Measurements from ENCODE around the gene EPHB1.

- TF ChIP-seq EZH2 (IDR thresholded peaks at IDR 0.05; ENCODE audit: insufficient read depth, poor library complexity, severe bottlenecking) (no peak), EZH2phosphoT487 (IDR thresholded peaks at IDR 0.05; ENCODE audit: insufficient read depth, low read depth) (no peak)
Measured at GRCh38 chr3:134777341-134777740, 17.7 kb upstream of the EPHB1 start.
